ENCODE results near the gene CA10.

The CA10 gene

DNA sequence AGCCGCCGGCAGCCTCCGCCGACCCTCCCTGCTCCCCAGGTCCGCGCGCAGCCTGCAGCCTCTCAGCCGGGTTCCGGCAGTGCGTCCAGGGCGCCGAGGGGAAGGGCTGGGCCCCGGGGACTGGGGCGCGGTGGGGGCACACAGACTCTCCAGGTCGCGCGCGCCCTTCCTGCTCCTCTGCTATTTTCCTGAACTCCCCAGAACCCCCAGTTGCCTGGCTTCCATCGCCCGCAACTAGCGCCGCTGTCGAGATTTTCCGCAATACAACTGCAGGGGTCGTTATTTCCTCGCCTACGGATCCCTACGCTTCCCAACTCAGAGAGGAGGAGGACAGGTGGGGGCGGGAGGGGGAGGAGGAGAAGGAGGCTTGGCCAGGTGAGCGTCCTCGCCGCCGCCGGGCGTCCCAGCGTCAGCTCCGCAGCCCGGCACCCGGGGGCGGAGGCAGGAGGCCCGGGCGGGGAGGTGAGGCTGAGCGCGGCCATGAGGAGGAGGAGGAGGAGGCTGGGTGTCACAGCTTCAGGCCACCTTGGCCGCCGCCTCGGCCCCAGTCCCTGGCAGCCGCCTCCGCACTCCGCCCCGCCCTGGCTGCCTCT is at the start of gene CA10:
TSS of gene CA10 (minus strand) at position 265 of the 593 bp plus-strand sequence.
- DNase-seq (ENCODE audit: low read depth in 2 of 2), result no peak

DNA sequence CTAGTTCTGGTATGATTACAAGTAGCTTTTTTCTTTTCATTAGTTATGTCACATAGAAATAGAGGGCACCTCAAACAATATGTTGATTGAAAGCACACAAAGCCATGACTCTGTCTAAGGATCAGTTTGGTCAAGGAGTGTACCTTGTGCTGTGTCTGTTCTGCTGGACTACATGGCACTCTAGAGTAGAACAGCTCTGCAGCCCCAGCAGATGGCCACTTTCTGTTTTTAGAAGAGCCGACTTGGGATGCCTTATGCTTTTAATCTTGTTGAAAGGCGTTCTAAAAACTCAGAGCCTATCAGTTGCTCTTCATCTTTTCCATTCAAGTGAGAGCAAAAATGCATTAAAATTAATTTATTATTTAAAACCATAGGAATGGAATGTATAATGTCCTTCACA is 49.3 kb upstream of the CA10 start:
- DNase-seq (ENCODE audit: low read depth in 2 of 2), result no peak

DNA sequence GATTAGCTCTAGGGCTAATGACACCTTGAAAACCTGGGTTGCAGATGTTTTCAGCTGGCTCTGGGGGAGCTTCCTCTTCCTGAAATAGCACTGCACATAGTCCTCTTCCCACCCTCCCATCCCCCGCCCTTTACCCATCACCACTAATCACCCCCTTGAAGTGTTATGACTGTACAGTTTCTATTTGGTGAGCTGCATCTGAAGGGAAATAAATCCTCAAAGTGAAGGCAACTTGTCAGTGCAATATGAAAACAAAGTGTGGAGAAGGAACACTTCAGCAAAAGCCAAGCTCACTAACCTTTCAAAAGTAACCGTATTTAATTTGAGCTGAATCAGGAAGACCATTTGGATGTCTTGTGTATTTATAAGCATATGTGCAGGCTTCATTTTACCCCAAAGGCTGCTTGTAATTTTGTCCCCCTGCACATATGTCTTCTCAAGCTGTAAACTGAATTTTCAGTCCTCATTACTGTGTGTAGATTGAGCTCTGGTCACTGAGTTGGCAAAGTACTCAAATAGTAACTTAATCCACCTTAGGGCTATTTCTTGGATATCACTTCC is 44.1 kb upstream of the CA10 start:
- no peak for DNase-seq (ENCODE audit: low read depth in 2 of 2)

DNA sequence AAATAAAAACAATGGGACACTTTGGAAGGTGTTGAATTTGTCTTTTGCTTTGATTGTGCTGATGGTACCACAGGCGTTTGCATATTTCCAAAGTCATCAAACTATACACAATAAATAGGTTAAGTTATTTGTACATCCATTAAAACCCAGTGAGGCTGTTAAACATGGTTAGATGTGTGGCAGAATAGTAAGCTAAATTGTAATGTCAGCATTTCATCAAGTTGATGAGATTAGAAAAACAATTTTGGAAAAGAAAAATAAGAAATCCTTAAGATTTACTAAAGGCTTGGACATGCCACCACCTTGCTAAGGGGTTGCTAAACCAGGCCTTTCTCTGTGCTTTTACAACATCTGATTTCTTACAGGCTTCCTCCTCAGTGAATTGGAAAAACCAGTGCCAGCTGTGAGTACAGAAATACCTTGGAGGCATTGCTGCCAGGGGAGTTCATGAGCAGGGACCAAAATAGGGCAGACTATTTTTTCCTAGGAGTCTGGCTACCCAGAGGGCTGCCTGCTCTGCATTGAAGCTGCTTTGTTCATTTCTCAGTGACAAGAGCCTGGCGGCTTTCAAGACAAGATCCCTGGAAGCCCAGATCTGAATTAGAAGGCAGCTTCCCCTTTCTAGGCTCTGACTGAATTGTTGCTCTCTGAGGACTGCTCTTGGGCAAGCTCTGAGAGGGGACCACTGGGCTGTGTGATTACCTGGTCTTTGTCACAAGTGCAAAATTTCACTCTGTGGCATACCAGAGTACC is 43.4 kb upstream of the CA10 start:
- DNase-seq (ENCODE audit: low read depth in 2 of 2), result no peak

GRCh38 chr17:52191491-52191890 is 33.0 kb upstream of the CA10 start:
- no peak for DNase-seq (ENCODE audit: low read depth in 2 of 2)

DNA sequence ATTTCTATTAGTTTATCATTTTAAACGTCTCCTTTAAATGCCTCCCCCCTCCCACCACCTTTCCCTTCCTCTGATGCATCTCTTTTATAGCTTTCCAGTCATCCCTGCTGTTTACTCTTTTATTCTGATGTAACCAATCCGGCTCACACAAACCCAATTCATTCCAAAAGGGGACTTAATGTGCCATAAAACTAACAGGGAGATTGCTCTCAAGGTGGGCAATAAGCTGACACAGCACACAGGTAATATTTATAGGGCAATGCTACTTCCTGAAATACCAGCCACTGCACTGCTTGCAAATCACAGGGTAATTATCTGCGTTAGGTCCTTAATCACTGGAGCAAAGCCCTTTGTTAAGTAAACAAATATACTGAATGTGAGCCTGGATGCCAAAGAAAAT is 23.3 kb upstream of the CA10 start:
- no peak for DNase-seq (ENCODE audit: low read depth in 2 of 2)

DNA sequence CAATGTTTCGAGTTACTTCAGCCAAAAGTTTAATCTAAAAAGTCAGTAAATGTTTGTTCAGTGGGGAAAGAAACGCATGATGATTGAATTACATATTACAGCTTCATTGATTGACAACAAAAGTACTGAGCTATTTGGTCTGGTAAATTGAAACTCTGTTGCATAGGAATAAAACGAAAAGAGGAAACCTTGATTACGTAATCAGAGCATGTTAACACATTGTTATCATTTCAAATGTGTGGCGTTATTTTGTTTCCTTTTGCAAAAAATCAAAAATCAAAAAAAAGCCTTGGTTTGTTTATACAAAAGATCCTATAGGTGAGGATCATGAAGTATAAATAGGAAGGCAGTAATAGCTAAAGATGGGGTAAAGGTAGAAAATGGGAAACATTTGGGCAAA is 19.5 kb upstream of the CA10 start:
- DNase-seq (ENCODE audit: low read depth in 2 of 2), result no peak

DNA sequence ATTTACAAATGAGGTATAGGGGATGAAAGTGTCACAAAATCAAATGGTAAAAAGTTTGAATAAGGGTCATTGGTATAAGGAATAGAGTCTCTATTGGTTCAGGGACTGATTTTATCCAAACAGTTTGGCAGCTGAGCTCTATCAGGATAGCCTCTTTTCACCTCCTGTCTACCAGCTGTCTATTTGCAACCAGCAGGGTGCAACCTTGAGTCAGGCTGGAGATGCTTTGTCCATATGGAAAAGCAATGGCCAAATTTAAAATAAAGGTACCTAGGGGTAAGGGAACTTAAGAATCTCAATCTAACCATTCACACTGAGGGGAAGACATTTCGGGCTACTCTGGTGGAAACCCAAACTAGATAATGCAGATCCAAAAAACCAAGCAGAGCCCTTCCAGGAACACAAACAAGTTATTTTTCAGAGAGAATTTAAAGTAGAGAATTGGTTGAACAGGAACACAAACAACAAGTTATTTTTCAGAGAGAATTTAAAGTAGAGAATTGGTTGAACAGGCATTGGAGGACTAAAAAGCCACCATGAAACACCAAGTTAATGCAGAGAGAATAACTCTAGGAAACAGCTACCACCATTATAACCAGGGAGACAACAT is 12.6 kb upstream of the CA10 start:
- no peak for DNase-seq (ENCODE audit: low read depth in 2 of 2)

- no peak for DNase-seq (ENCODE audit: low read depth in 2 of 2)
Observed at GRCh38 chr17:52160136-52160567, 1.6 kb upstream of the CA10 start.

GRCh38 chr17:52159246-52160135 is 977 bp upstream of the CA10 start:
- DNase-seq (ENCODE audit: low read depth in 2 of 2), result no peak

DNA sequence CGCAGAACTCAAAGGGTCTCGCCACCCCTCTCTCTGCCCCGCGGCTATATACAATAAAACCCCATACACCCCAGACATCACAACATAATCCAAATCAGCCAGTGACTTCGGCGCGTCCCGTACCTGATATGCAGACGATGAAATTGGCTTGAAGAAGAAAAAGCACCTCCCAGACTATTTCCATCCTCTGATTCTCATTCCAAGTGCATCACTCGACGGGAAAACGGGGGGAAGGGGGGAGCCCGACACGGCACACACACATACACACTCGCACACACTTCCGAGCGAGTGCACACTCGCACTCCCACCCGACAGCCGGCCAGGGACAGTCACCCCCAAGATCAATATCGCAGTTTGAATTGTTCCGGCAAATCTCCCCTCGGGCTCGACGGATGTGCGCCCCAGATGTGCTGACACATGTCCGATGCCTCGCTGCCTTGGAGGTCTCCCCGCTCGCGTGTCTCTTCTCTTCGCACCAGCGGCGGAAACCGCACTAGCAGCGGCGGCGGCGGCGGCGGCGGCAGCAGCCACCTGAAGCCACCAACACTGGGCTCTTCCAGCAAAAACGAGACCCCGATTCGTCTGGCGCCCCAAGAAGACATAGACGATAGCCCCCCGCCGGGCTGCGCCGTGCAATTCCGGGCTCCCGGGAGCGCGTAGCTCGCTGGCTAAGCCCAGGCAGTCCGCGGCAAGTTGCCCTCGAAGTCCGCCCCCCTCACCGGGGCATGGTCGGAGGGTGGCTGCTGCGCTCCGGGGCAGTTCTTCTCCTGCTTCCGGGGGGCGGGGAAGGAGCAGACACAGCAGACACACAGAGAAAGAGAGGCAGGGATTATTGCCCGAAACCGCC is 688 bp downstream of the CA10 start:
- no peak for DNase-seq (ENCODE audit: low read depth in 2 of 2)

DNA sequence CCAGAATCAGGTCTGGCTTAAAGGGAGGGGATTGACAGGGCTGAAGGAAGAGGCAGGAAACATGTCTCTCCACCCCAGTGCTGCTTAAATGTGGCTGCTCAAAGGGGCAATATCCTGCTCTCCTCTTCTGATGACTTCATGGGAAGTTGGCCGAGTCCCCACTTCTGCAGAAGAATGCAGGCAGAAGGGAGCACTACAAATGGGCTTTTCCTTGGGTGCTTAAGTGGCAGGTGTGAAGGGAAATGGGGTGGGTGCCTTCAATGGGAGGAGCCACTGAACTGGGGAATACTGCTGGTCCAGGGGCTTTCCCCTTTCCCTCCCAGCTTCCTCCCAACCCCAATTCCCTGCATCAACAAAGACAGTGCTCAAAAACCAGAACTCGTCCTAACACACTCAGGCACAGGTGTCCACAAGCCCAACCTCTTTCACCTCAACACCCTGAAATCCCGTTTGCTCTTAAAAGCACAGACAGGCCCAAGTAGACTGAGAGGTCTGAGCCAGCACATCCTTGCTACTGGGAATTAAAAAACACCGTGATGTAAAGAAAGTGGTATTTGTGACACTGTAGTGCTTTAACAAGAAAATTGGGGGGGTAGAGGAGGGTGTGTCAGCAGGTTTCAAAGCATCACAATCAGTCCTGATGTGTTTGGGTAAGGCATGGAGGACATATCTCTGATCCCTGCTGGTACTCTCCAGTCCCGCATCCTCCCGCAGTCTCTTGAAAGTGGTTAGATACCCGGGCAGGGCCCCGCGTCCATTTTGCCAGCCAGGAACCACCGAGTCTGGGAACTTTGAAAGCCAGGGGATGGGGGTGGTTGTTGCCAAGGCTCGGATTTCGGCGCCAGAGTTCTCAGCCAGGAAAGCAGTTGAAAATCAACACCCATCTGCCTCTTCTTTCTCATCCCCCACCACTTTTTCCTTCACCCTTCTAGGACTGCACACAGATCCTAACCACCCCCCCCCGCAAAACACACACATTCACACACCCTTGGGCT is 1.6 kb downstream of the CA10 start:
- DNase-seq (ENCODE audit: low read depth in 2 of 2), result no peak

GRCh38 chr17:52155301-52155700 is 3.2 kb downstream of the CA10 start:
- DNase-seq (ENCODE audit: low read depth in 2 of 2), result no peak

DNA sequence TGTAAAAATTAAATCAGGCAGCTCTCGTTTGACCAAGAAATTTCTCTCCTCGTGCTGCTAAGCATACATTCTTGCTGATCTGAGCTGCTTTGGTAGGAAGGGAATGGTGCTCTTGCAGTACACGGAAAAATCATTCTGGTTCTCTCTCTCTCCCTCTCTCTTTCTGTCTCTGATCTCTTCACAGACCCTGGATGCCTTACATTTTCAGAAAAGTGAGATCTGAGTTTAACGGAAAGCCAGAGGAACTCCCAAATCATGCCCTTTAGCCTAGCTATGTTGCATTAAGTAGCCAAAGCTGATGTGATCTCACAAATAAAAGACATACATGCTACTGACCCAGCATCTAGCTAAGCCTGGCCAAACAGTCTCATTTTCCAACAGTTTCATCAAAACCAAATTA is 4.0 kb downstream of the CA10 start:
- no peak for DNase-seq (ENCODE audit: low read depth in 2 of 2)

GRCh38 chr17:52150935-52151334 is 7.6 kb downstream of the CA10 start:
- no peak for DNase-seq (ENCODE audit: low read depth in 2 of 2)

DNA sequence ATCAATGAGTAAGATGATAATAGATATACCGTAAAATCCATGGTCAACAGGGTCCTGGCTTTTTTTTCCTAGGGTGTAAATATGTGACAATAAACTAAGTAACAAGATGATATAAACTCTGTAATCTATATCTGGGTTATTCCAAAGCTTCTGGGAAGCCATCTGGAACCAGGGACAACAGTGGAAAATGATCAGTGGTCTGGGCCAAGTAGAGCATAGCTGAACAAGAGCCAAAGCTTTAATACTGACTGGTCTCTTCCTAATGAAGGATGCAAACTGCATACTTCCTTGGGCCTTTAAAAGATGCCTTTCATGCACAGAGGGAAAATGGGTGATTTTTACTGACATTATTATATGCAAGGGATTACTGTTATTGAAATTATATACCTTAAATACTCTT is 8.9 kb downstream of the CA10 start:
- DNase-seq (ENCODE audit: low read depth in 2 of 2), result no peak

GRCh38 chr17:52148969-52149351 is 9.6 kb downstream of the CA10 start:
- no peak for DNase-seq (ENCODE audit: low read depth in 2 of 2)

- no peak for DNase-seq (ENCODE audit: low read depth in 2 of 2)
Observed at GRCh38 chr17:52148288-52148968, 10.1 kb downstream of the CA10 start.

DNA sequence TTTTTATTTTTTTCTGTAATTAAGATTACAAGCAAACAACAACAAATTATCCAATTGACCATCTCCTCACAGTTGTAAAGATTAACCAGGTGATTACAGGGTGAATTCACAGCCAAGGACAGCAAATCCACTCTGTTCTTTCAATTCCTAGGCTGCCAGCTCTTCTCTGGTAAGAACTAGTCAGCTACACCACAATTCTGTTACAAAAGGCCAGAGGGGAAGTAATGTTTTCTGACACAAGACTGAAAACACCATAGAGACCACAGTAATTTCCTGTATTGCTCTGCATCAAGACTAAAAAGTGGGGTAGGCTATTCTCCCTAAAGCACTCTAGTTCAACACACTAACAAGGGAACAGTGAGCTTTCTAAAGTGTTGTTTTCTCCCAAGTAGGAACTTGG is 10.6 kb downstream of the CA10 start:
- no peak for DNase-seq (ENCODE audit: low read depth in 2 of 2)

All from stimulated activated CD8-positive, alpha-beta memory T cell treated with anti-CD3 and anti-CD28 coated beads, Interleukin-2, amount 100 ng/mL, for 1 hour (primary cell).